GM06990 (cell line): ENCODE measurements around the gene GRM1.

ENCODE experiments used
- DNase-seq: peaks from one replicate; pipeline ENCODE4 v3.0.0-alpha.2; 2011; ENCODE audit not compliant: insufficient read length; ENCODE audit errors: extremely low read depth
- H3K27me3 ChIP-seq: replicated peaks from 2 replicates; pipeline ENCODE4 v1.6.0; 2011; ENCODE audit warnings: low read length; ENCODE audit not compliant: control insufficient read depth, insufficient read depth
- H3K36me3 ChIP-seq: 2 replicates; pipeline ENCODE4 v1.5.1; 2011; ENCODE audit warnings: low read length; ENCODE audit not compliant: control insufficient read depth, insufficient read depth
- H3K4me3 ChIP-seq: replicated peaks from 2 replicates; pipeline ENCODE4 v1.5.1; 2011; ENCODE audit warnings: low read depth, mild to moderate bottlenecking, control low read depth, low read length
- CTCF ChIP-seq: IDR thresholded peaks from 2 replicates; pipeline ENCODE4 v1.5.1; 2011; ENCODE audit warnings: low read length, control low read depth, mild to moderate bottlenecking, inconsistent platforms; ENCODE audit not compliant: insufficient read depth, poor library complexity, severe bottlenecking

GRM1 gene

GRCh38 chr6:146047371-146047770, 18.5 kb downstream of the GRM1 start:
- Histone ChIP-seq H3K27me3 (no peaks in the 10 kb centered on the region; the same call in 1 of the 2 replicates), H3K4me3 (no peak overlapping the region), H3K36me3 (no peaks in the 10 kb centered on the region)
- TF ChIP-seq CTCF: no peak
- DNase-seq: no peak

- no peak for DNase-seq
- Histone ChIP-seq H3K36me3 (no peaks in the 10 kb centered on the region), H3K4me3 (no peak overlapping the region), H3K27me3 (no peaks in the 10 kb centered on the region; the same call in 1 of the 2 replicates)
- no peak for TF ChIP-seq CTCF
Measured at GRCh38 chr6:146050168-146050567, 21.3 kb downstream of the GRM1 start.

- no peak overlapping the region for H3K4me3 ChIP-seq
- no peaks in the 10 kb centered on the region; the same call in 1 of the 2 replicates for H3K27me3 ChIP-seq
- TF ChIP-seq CTCF: no peak
- DNase-seq: no peak
- H3K36me3 ChIP-seq: no peaks in the 10 kb centered on the region
Measured at GRCh38 chr6:146056506-146056905, 27.6 kb downstream of the GRM1 start.

- Histone ChIP-seq H3K4me3 (no peak overlapping the region), H3K27me3 (no peaks in the 10 kb centered on the region), H3K36me3 (no peaks in the 10 kb centered on the region)
- DNase-seq: no peak
- TF ChIP-seq CTCF: no peak
Measured at GRCh38 chr6:146065690-146066089, 36.8 kb downstream of the GRM1 start.

GRCh38 chr6:146066506-146066905, 37.6 kb downstream of the GRM1 start:
- TF ChIP-seq CTCF: no peak
- H3K4me3 ChIP-seq: no peak overlapping the region
- no peaks in the 10 kb centered on the region for H3K36me3 ChIP-seq
- H3K27me3 ChIP-seq: no peaks in the 10 kb centered on the region
- DNase-seq: no peak

- TF ChIP-seq CTCF: no peak
- Histone ChIP-seq H3K36me3 (no peaks in the 10 kb centered on the region), H3K4me3 (no peak overlapping the region), H3K27me3 (no peaks in the 10 kb centered on the region)
- DNase-seq: no peak
Measured at GRCh38 chr6:146071781-146072180, 42.9 kb downstream of the GRM1 start.
